GM21515 (cell line): ENCODE results near the gene RPS17.
A peak's percentile ranks its signal among the peaks of the same experiment; 100 is the strongest.
"Not testable (repeated sequence)": the region's sequence is repeated elsewhere in the genome, so short reads cannot be mapped to it uniquely, and the experiment has no call there.

Experiments
- ATAC-seq: cut with Tn5 transposase; IDR thresholded peaks from one replicate; pipeline ENCODE4 v1.9.1; 2021; ENCODE audit not compliant: unreplicated experiment

RPS17 gene

DNA sequence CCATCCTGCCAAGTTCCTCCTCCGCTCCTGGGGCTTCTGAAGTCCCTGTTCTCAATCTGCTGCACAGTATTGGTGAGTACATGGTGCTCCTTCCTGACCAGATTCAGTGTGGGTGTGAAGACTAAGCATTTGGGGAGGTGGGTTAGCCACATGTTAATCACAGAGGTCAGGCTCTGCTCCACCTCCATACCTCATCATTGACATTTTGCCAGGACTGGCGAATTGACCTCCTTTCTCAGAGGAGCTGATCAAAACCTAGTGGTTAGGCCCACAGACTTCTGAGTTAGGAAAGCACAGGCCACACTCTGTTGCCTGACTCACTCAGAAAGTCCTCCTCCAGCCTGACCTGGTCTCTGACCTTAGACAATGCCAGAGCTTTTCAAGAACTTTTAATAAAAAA lies 8.4 kb upstream of the RPS17 start:
- ATAC-seq, result no peak

- ATAC-seq, result no peak
Measured at GRCh38 chr15:82545478-82545877, 5.2 kb upstream of the RPS17 start.

DNA sequence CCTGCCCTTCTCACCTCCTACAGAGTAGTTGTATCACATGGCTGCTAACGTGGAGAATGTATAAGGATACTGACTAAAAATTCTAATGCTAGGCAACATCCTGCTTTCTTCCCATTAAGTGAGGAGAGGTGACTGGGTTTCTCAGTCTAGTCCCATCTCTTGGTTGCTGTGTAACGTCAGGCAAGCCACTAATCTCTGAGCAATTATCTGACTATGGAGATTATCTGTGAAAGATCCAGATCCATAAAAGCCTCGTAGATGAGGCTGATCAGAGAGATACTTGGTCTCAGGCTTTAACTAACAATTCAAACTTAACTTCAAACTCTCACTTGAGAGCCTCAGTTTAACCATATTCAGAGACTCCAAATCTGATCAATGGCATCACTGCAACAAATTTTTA lies 4.7 kb upstream of the RPS17 start:
- no peak for ATAC-seq

- no peak for ATAC-seq
Measured at GRCh38 chr15:82544431-82544830, 4.2 kb upstream of the RPS17 start.

DNA sequence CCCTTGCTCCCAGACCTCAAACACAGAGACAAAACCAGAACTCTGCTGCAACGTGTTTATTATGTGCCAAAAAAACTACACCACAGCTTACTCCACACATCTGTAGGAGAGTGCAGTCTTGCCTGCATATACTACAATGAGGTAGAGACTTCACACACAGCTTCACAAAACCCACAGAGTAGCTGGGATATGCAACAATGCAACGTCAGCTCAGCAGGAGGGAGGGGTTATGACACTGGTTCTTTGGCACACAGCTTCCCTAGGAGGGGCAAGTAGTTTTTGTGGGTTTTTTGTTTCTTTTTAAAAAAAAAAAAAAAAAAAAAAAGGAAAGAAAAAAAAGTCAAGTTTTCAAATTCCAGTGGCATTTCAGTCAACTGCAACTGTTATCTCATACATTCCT lies 2.9 kb upstream of the RPS17 start:
- ATAC-seq, result no peak

- ATAC-seq, result no peak
Measured at GRCh38 chr15:82540984-82541431, 751 bp upstream of the RPS17 start.

DNA sequence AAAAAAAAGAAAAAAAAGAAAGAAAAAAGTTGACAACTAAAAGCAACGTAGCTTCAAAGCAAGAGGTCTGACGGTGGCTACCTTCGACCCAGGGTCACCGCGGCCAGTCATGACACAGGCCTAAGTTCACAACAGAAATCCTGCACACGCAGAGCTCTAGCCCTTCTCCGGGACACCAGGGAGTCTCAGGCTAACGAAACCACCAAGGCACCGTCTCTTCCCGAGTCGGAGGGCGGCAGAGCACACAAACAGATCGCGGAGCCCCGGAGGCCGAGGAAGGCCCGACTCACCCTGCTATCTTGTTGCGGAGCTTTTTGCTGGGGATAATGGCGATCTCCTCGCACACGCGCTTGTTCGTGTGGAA lies 584 bp downstream of the RPS17 start:
- no peak for ATAC-seq

DNA sequence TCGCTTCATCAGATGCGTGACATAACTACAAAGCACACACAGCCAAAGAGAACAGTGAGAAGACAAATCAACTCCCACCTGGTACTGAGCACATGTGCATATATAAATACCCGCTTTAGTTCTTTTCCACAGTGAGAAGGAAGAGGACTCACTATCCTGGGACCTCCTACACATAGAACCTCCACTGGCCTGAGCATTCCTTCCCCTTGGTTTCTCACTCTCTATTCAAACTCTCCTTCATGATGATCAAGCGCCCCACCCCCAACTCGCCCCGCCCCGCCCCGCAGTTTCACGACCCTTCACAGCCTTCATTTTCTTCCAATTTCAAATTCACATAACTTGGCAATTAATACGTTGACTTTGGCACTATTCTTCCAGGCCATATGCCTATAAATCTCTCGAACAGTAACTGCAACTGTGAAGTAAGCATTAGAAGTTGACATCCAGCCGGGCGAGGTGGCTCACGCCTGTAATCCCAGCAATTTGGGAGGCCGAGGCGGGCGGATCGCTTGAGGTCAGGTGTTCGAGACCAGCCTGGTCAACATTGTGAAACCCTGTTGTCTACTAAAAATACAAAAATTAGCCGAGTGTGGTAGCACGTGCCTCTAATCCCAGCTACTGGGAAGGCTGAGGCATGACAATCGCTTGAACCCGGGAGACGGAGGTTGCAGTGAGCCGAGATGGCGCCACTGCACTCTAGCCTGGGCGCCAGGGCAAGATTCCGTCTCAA lies 1.1 kb downstream of the RPS17 start:
- no peak for ATAC-seq

GRCh38 chr15:82537351-82537908 lies 2.8 kb downstream of the RPS17 start:
- no peak for ATAC-seq

- no peak for ATAC-seq
Measured at GRCh38 chr15:82536409-82537350, 3.6 kb downstream of the RPS17 start.

GRCh38 chr15:82535566-82536408 lies 4.5 kb downstream of the RPS17 start:
- ATAC-seq, result no peak

- ATAC-seq, result not testable (repeated sequence)
Measured at GRCh38 chr15:82535151-82535550, 5.1 kb downstream of the RPS17 start.

- not testable (repeated sequence) for ATAC-seq
Measured at GRCh38 chr15:82534457-82534861, 5.8 kb downstream of the RPS17 start.

DNA sequence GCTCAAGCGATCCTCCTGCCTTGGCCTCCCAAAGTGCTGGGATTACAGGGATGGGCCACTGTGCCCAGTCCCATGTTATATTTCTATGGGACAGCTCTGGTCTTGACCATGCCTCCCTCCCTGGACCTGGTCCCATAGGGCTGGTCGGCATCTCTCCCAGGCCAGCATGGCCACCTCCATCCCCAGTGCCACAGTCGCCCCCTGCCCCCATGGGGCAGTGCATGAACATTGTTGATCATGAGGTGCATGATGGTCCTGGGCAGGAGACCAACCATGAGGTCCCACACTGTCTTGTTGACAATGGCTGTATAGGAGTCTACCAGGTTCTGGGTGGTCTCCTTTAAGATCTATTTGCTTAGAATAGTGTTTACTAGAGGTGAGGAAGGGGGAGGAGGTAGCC lies 6.5 kb downstream of the RPS17 start:
- no peak for ATAC-seq

- no peak for ATAC-seq
Measured at GRCh38 chr15:82532991-82533481, 7.2 kb downstream of the RPS17 start.

DNA sequence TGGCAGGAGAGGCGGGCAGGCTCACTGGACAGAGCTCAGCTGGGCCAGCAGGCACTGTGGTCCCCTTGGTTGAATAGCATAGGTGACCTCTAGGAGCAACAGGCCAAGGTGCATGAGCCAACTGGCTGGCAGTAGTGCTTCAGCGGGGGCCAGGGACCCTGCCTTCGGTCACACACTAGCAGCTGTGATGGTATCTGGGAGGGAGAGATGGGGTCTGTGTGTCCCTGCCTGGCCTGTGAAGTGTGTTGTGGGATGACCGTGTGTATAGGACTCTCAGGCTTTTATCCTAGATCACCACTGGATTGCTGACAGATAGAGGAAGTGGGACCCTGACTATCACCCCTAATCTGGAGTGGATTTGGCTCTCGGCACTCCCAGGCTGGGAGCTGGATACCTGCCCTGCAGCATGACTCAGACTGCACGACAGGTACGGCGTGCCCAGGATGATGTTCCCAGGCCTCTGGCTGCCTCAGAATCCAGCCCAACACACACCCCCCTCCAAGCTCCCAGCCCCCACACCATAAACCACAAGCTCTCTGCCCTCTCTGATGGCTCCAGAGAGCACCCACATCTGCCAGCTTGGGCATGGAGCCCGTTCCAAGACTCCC lies 7.8 kb downstream of the RPS17 start:
- no peak for ATAC-seq

GRCh38 chr15:82531496-82532382 lies 8.5 kb downstream of the RPS17 start:
- ATAC-seq, result no peak

- ATAC-seq, result peak; percentile 80
Measured at GRCh38 chr15:82530606-82531379, 9.5 kb downstream of the RPS17 start.

GRCh38 chr15:82530006-82530405 lies 10.3 kb downstream of the RPS17 start:
- no peak for ATAC-seq
